Fibroblast of lung (primary cell): ENCODE data around the gene WASF3. TPM values are rescaled to one million over a fixed set of nuclear protein-coding genes. Genes with fewer than 3 reads are reported as not detected.

ENCODE experiments used
- DNase-seq, 2 donors: peaks; one replicate each; pipeline versions ENCODE4 v3.0.0 to v3.0.0-alpha.2; 2010; ENCODE audit warnings: low read depth in 2 of 2
- H2AFZ ChIP-seq: 2 replicates; pipeline ENCODE4 v1.5.1; 2012; ENCODE audit warnings: low read length, control low read depth, inconsistent platforms
- H3K27ac ChIP-seq: 2 replicates; pipeline ENCODE4 v1.5.1; 2011; ENCODE audit warnings: low read length, control low read depth; ENCODE audit not compliant: insufficient read depth
- H3K27me3 ChIP-seq: 2 replicates; pipeline ENCODE4 v1.5.1; 2011; ENCODE audit warnings: mild to moderate bottlenecking, low read length; ENCODE audit not compliant: control insufficient read depth, insufficient read depth
- H3K36me3 ChIP-seq: 2 replicates; pipeline ENCODE4 v1.5.1; 2011; ENCODE audit warnings: low read length; ENCODE audit not compliant: control insufficient read depth, insufficient read depth
- H3K4me1 ChIP-seq: 2 replicates; pipeline ENCODE4 v1.5.1; 2011; ENCODE audit warnings: low read length; ENCODE audit not compliant: control insufficient read depth, insufficient read depth; ENCODE audit errors: extremely low read depth
- H3K4me2 ChIP-seq: 2 replicates; pipeline ENCODE4 v1.5.1; 2011; ENCODE audit warnings: low read length, control low read depth; ENCODE audit not compliant: insufficient read depth; ENCODE audit errors: extremely low read depth
- H3K4me3 ChIP-seq, 4 experiments: fragments of 200-600 bp in 1 of 4; sonication (generic) in 1 of 4; replicated peaks in 1 of 4; 2 replicates each; pipeline ENCODE4 v1.5.1; 2011 to 2016; ENCODE audit warnings: low read length in 4 of 4, low read depth in 3 of 4, mild to moderate bottlenecking in 3 of 4, control low read depth in 2 of 4, inconsistent platforms in 1 of 4, mixed read lengths in 1 of 4; ENCODE audit not compliant: insufficient read depth in 1 of 4; ENCODE audit errors: control extremely low read depth in 1 of 4
- H3K79me2 ChIP-seq: 2 replicates; pipeline ENCODE4 v1.5.1; 2012; ENCODE audit warnings: mild to moderate bottlenecking, low read length, inconsistent platforms; ENCODE audit not compliant: control insufficient read depth, insufficient read depth
- H3K9ac ChIP-seq: 2 replicates; pipeline ENCODE4 v1.5.1; 2011; ENCODE audit warnings: mild to moderate bottlenecking, low read length, control low read depth; ENCODE audit not compliant: insufficient read depth
- H3K9me3 ChIP-seq: 2 replicates; pipeline ENCODE4 v1.5.1; 2012; ENCODE audit warnings: low read depth, low read length; ENCODE audit not compliant: control insufficient read depth, insufficient read depth
- H4K20me1 ChIP-seq: 2 replicates; pipeline ENCODE4 v1.5.1; 2011; ENCODE audit warnings: low read length; ENCODE audit not compliant: control insufficient read depth, insufficient read depth; ENCODE audit errors: extremely low read depth
- EZH2 ChIP-seq: IDR thresholded peaks from 2 replicates; pipeline ENCODE4 v1.5.1; 2012; ENCODE audit warnings: low read length, control low read depth, mild to moderate bottlenecking; ENCODE audit errors: missing control alignments
- polyA plus RNA-seq, 2 donors: library from polyadenylated mRNA; depleted of rRNA in 1 of 2; stranded (reverse) in 1 of 2; unstranded in 1 of 2; fragments of >200 nt; gene quantifications; 2 replicates each; pipeline ENCODE4 v1.2.1, GENCODE V29; 2011 to 2012; ENCODE audit warnings: missing spikeins in 1 of 2
- total RNA-seq: library from RNA; depleted of rRNA; stranded (reverse); fragments of >200 nt; gene quantifications from 2 replicates; pipeline ENCODE4 v1.2.1, GENCODE V29; 2014
- TF ChIP-seq, protein P1 (sequence below), 2 donors: IDR thresholded peaks in 1 of 2; conservative IDR thresholded peaks in 1 of 2; 1 replicate in 1 of 2; 2 replicates in 1 of 2; pipeline ENCODE4 v1.5.1; 2011 to 2012; ENCODE audit warnings: low read length in 2 of 2, control low read depth in 1 of 2, inconsistent platforms in 1 of 2, low read depth in 1 of 2, mild to moderate bottlenecking in 1 of 2

Gene WASF3
- total and polyA plus RNA-seq, 2 donors (not counting 1 experiment from before 2014, with no cell fraction given) = 18.2 to 19.5 TPM

DNA sequence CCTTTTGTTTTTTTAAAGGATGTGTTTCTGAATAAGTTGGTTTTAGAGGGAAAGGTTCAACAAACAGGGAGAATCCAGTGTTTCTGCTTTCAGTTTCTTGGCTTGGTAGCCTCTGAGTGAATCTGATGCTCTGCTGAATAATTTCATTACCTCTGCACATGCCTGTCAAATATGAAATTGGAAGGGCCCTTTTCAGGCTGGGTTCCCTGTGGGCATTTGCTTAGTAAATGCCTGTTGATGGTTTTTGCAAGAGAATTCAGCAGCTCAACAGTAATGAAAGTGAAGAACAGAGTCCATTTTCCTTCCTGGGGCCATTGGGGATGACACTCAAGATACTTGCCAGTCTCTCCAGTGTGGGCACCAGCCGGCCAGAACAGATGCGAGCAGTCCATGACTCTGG is 128.8 kb downstream of the WASF3 start:
- H3K27ac ChIP-seq = no peak overlapping the region

DNA sequence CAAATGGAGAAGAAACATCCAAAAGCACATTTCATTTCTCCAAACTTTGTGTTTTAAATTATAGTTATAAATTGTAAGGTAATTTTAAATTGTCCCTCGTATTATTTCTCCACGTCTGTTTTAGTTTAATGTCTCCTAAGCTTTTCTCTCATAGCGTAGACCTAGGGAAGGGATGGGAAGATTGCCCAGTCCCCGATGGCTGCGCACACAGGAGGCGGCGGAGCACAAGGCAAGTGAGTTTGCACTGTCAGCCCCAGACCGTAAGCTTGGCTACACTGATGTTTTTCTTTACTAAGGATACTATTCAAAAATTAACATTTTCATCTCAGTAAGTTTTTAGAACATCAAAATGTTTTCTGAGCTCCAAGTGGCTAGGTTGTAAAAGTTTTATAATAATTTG is 130.8 kb downstream of the WASF3 start:
- Histone ChIP-seq H3K79me2 (no peaks in the 10 kb centered on the region), H3K9me3 (no peaks in the 10 kb centered on the region), H3K27ac (no peak overlapping the region), H3K4me2 (no peak overlapping the region), H3K4me1 (no peaks in the 10 kb centered on the region), H3K27me3 (no peaks in the 10 kb centered on the region), H3K9ac (no peak overlapping the region), H4K20me1 (no peaks in the 10 kb centered on the region), H2AFZ (no peak overlapping the region), H3K36me3 (peaks cover 1% of the 10 kb centered on the region), H3K4me3 (no peak overlapping the region)
- TF ChIP-seq, protein P1, sequence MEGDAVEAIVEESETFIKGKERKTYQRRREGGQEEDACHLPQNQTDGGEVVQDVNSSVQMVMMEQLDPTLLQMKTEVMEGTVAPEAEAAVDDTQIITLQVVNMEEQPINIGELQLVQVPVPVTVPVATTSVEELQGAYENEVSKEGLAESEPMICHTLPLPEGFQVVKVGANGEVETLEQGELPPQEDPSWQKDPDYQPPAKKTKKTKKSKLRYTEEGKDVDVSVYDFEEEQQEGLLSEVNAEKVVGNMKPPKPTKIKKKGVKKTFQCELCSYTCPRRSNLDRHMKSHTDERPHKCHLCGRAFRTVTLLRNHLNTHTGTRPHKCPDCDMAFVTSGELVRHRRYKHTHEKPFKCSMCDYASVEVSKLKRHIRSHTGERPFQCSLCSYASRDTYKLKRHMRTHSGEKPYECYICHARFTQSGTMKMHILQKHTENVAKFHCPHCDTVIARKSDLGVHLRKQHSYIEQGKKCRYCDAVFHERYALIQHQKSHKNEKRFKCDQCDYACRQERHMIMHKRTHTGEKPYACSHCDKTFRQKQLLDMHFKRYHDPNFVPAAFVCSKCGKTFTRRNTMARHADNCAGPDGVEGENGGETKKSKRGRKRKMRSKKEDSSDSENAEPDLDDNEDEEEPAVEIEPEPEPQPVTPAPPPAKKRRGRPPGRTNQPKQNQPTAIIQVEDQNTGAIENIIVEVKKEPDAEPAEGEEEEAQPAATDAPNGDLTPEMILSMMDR (conservative IDR thresholded peaks at IDR 0.05 in 1 of 2, IDR thresholded peaks at IDR 0.05 in 1 of 2; ENCODE audit: low read depth in 1 of 2, low read length in 2 of 2) = no peak
- TF ChIP-seq EZH2 = no peak
- DNase-seq = no peak

More for the DNA sequence above, 128.8 kb downstream of the WASF3 start:
- Histone ChIP-seq H3K4me2 (no peak overlapping the region), H3K79me2 (no peaks in the 10 kb centered on the region), H4K20me1 (no peaks in the 10 kb centered on the region), H3K4me1 (no peaks in the 10 kb centered on the region), H3K4me3 (no peak overlapping the region), H3K36me3 (peaks cover 7% of the 10 kb centered on the region), H3K9me3 (no peaks in the 10 kb centered on the region), H3K9ac (no peak overlapping the region), H3K27me3 (no peaks in the 10 kb centered on the region), H2AFZ (no peak overlapping the region)
- DNase-seq = no peak
- no peak for TF ChIP-seq EZH2
- TF ChIP-seq, protein P1 (conservative IDR thresholded peaks at IDR 0.05 in 1 of 2, IDR thresholded peaks at IDR 0.05 in 1 of 2; ENCODE audit: low read depth in 1 of 2, low read length in 2 of 2) = no peak

DNA sequence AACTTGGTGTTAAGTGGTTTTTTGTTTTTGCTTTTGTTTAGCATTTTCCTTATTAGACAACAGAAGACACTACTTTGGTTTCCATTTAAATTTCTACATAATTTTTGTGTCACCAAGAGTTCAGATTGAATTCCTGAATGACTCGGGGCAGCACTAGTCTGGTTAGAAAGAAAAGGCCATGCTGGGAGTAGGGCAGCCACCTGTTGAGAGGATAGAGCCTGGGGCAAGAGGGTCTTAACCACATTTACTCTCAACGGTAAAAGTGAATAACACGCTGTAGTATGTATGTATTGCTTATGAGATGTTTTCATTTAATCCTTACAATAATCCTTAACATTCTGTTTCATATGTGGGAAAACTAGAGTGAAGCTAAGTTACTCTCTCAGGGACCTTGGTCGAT is 131.5 kb downstream of the WASF3 start:
- Histone ChIP-seq H3K9ac (no peak overlapping the region), H3K79me2 (no peaks in the 10 kb centered on the region), H3K4me3 (no peak overlapping the region), H3K4me2 (no peak overlapping the region), H3K27me3 (no peaks in the 10 kb centered on the region), H3K4me1 (no peaks in the 10 kb centered on the region), H3K36me3 (no peaks in the 10 kb centered on the region), H2AFZ (no peak overlapping the region), H3K9me3 (no peaks in the 10 kb centered on the region), H3K27ac (no peak overlapping the region), H4K20me1 (no peaks in the 10 kb centered on the region)
- no peak for DNase-seq
- TF ChIP-seq, protein P1 (conservative IDR thresholded peaks at IDR 0.05 in 1 of 2, IDR thresholded peaks at IDR 0.05 in 1 of 2; ENCODE audit: low read depth in 1 of 2, low read length in 2 of 2) = no peak
- no peak for TF ChIP-seq EZH2
